Lower leg skin (tissue), 4 donors: ENCODE results near the gene MACF1. TPM values are rescaled to one million over a fixed set of nuclear protein-coding genes. Genes with fewer than 3 reads are reported as not detected.

ENCODE experiments used
- DNase-seq, 2 donors: peaks; one replicate each; pipeline ENCODE4 v3.0.0-alpha.2; 2019; ENCODE audit warnings: low spot score in 2 of 2
- H3K4me3 ChIP-seq: fragments of 200-600 bp; sonication (generic); 2 replicates; pipeline ENCODE4 v1.5.1; 2017; ENCODE audit warnings: mild to moderate bottlenecking, low read depth; ENCODE audit not compliant: poor library complexity, severe bottlenecking
- CTCF ChIP-seq, 3 donors: fragments of 450-650 bp; IDR thresholded peaks; one replicate each; pipeline ENCODE4 v1.5.1; 2016; ENCODE audit warnings: antibody characterized with exemption in 3 of 3, mild to moderate bottlenecking in 3 of 3, moderate library complexity in 2 of 3
- POLR2A ChIP-seq, 2 donors: fragments of 450-650 bp; IDR thresholded peaks; one replicate each; pipeline ENCODE4 v1.6.1; 2016 to 2017; ENCODE audit warnings: antibody characterized with exemption in 2 of 2, mild to moderate bottlenecking in 1 of 2, moderate library complexity in 1 of 2
- WGBS, 2 donors: methylation state at CpG; one replicate each; pipeline ENCODE4 v1.1.5; 2018; 5-methylcytosine and 5-hydroxymethylcytosine counted together
- intact Hi-C: fragments of 100-400 bp; cut with DNase I; formaldehyde crosslinking; loops from one replicate; pipeline ENCODE4 v1.15.0; 2023; ENCODE audit warnings: low total_unique reads
- total RNA-seq, 4 donors: library from RNA; depleted of rRNA; stranded (reverse); fragments of >200 nt; gene quantifications; one replicate each; pipeline ENCODE4 v1.1.0, GENCODE V29; 2016

The MACF1 gene
- total RNA-seq, 4 donors from 2014 or later: 427 to 686 (median 463) TPM

GRCh38 chr1:39317910-39318633, 113.6 kb downstream of the MACF1 start:
- no peak for DNase-seq
- intact Hi-C loops: no loop called here
- no peak for TF ChIP-seq POLR2A (IDR thresholded peaks at IDR 0.05)
- no peak overlapping the region for H3K4me3 ChIP-seq
- 78 to 83% methylated on average over 6 of the region's 6 CpGs for WGBS, 2 donors

DNA sequence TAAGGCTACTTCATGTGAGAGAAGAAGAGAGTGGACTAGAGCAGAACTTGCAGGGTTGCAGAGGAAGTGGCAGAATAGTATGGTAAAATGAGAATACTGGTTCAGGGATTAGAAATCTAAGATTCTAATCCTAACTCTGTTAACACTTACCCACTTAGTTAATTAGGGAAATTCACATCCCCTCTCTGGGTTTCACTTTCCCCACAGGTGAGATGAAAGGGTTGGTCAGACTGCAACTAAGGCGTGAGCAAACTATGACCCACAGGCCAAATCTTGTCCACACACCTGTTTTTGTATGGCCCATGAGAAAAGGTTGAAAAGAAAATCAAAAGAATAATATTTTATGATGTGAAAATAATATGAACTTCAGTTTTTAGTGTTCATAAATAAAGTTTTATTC, 117.5 kb downstream of the MACF1 start:
- H3K4me3 ChIP-seq: no peak overlapping the region
- DNase-seq: no peak
- intact Hi-C loops: no loop called here
- 97 to 98% methylated on average over 1 of the region's 1 CpG for WGBS, 2 donors
- TF ChIP-seq POLR2A (IDR thresholded peaks at IDR 0.05) (no peak), CTCF (IDR thresholded peaks at IDR 0.05) (no peak)

GRCh38 chr1:39322431-39322830, 117.9 kb downstream of the MACF1 start:
- WGBS, 2 donors: 87 to 88% methylated on average over 6 of the region's 6 CpGs
- intact Hi-C loops: no loop called here
- DNase-seq: no peak
- H3K4me3 ChIP-seq: no peak overlapping the region
- TF ChIP-seq POLR2A (IDR thresholded peaks at IDR 0.05) (no peak), CTCF (IDR thresholded peaks at IDR 0.05) (no peak)

GRCh38 chr1:39324888-39325287, 120.4 kb downstream of the MACF1 start:
- WGBS, 2 donors: 96 to 98% methylated on average over 2 of the region's 2 CpGs
- intact Hi-C loops: no loop called here
- DNase-seq: no peak
- TF ChIP-seq POLR2A (IDR thresholded peaks at IDR 0.05): no peak
- no peak for TF ChIP-seq CTCF (IDR thresholded peaks at IDR 0.05)
- no peak overlapping the region for H3K4me3 ChIP-seq

DNA sequence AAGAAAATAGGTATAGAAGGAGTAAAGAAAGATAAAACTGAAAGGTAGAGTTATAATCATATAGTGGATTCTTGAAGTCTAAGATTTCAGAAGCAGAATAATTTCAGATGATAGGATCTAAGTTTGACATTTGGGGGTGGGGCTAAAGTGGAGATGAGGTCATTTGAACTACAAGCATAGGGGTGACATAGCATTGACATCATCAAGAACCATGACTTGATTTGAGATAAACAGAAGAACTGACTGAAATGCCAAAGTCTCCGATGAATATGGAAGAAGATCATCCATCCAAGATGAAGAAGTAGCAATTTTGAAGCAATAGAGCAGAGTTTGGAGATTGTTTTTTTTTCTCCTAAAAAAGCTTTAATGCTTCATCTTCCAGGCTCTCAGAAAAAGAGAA, 122.3 kb downstream of the MACF1 start:
- TF ChIP-seq POLR2A (IDR thresholded peaks at IDR 0.05) (no peak), CTCF (IDR thresholded peaks at IDR 0.05) (no peak)
- no peak for DNase-seq
- no peak overlapping the region for H3K4me3 ChIP-seq
- intact Hi-C loops: no loop called here
- WGBS, 2 donors: 94 to 100% methylated on average over 1 of the region's 1 CpG

DNA sequence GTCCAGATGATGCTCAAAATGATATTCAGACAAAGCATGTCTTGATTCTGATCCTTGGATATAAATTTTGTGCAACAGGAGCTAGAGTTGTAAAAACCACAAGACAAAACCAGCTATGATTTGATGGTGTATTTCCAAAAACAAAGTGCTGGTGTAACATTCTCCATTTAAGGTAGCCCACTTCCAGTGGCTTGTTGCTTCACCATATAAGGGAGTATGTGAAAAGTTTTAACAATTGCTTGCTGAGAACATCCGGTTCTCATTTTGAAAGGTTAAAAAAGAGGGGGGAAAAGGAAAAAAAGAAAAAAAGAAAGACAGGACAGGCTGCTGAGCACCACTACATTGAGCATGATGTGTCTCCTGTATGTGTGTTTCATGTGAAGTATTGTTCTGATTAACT, 123.6 kb downstream of the MACF1 start:
- TF ChIP-seq CTCF (IDR thresholded peaks at IDR 0.05) (no peak), POLR2A (IDR thresholded peaks at IDR 0.05) (no peak)
- 70% methylated on average over 1 of the region's 1 CpG for WGBS, 2 donors
- no peak overlapping the region for H3K4me3 ChIP-seq
- no peak for DNase-seq
- intact Hi-C loops: no loop called here
